OCI-LY3 (cell line): ENCODE data around the gene NRXN3.
"Not testable (repeated sequence)": the region's sequence is repeated elsewhere in the genome, so short reads cannot be mapped to it uniquely, and the experiment has no call there.

ENCODE experiments used
- H2AFZ ChIP-seq: fragments of 200-600, 300-600 bp; shearing (Covaris generic); 2 replicates; pipeline ENCODE4 v1.6.0; 2014; ENCODE audit warnings: antibody characterized with exemption, low read depth, low read length
- H3K27ac ChIP-seq: fragments of 200-600, 300-600 bp; sonication (generic); 2 replicates; pipeline ENCODE4 v1.5.1; 2014; ENCODE audit warnings: mild to moderate bottlenecking, low read length, moderate library complexity, mixed read lengths
- H3K27me3 ChIP-seq: fragments of 200-600, 300-600 bp; sonication (generic); 2 replicates; pipeline ENCODE4 v1.6.1; 2014; ENCODE audit warnings: low read depth, low read length, mixed read lengths
- H3K36me3 ChIP-seq: fragments of 200-600, 300-600 bp; sonication (generic); replicated peaks from 2 replicates; pipeline ENCODE3; 2014; ENCODE audit warnings: low read depth, low read length, mixed read lengths
- H3K4me1 ChIP-seq: fragments of 300-600, 200-600 bp; sonication (generic); 2 replicates; pipeline ENCODE4 v1.6.1; 2014; ENCODE audit warnings: low read length, mixed read lengths
- H3K4me2 ChIP-seq: fragments of 200-600, 300-600 bp; sonication (generic); 2 replicates; pipeline ENCODE4 v1.6.1; 2014; ENCODE audit warnings: low read length, mixed read lengths
- H3K4me3 ChIP-seq: fragments of 300-600, 200-600 bp; sonication (generic); 2 replicates; pipeline ENCODE4 v1.5.1; 2014; ENCODE audit warnings: antibody characterized with exemption, mild to moderate bottlenecking, low read length, moderate library complexity
- H3K79me2 ChIP-seq: fragments of 300-600, 200-600 bp; shearing (Covaris generic); 2 replicates; pipeline ENCODE4 v1.6.1; 2014; ENCODE audit warnings: mild to moderate bottlenecking, low read length, mixed read lengths
- H3K9ac ChIP-seq: fragments of 300-600, 200-600 bp; shearing (Covaris generic); 2 replicates; pipeline ENCODE4 v1.6.0; 2014; ENCODE audit warnings: mild to moderate bottlenecking, low read length, moderate library complexity
- H3K9me3 ChIP-seq: fragments of 200-600, 300-600 bp; shearing (Covaris generic); 2 replicates; pipeline ENCODE4 v1.6.1; 2014; ENCODE audit warnings: low read length, mixed read lengths; ENCODE audit not compliant: insufficient read depth
- H4K20me1 ChIP-seq: fragments of 200-600, 300-600 bp; sonication (generic); 2 replicates; pipeline ENCODE4 v1.6.1; 2016; ENCODE audit warnings: low read length, mixed read lengths; ENCODE audit not compliant: insufficient read depth
- CTCF ChIP-seq: fragments of 200-600, 300-600 bp; sonication (generic); IDR thresholded peaks from 2 replicates; pipeline ENCODE4 v1.5.1; 2014; ENCODE audit warnings: antibody characterized with exemption, low read length, low read depth
- EZH2phosphoT487 ChIP-seq: fragments of 200-600 bp; shearing (Covaris generic); IDR thresholded peaks from 2 replicates; pipeline ENCODE4 v1.6.1; 2018; ENCODE audit warnings: antibody characterized with exemption, mixed run types, low read depth

NRXN3 gene

GRCh38 chr14:79018836-79019235, 848.7 kb downstream of the NRXN3 start:
- Histone ChIP-seq H3K9ac (no peak overlapping the region), H3K9me3 (no peaks in the 10 kb centered on the region), H3K4me3 (no peak overlapping the region), H3K4me2 (no peak overlapping the region), H3K27ac (no peak overlapping the region), H3K27me3 (no peaks in the 10 kb centered on the region), H3K4me1 (no peaks in the 10 kb centered on the region), H3K36me3 (no peaks in the 10 kb centered on the region), H3K79me2 (no peaks in the 10 kb centered on the region), H4K20me1 (no peaks in the 10 kb centered on the region), H2AFZ (no peak overlapping the region)
- no peak for TF ChIP-seq EZH2phosphoT487

GRCh38 chr14:79019898-79020297, 849.7 kb downstream of the NRXN3 start:
- H3K4me1 ChIP-seq, H4K20me1 ChIP-seq, H3K9me3 ChIP-seq, H3K4me2 ChIP-seq, H3K79me2 ChIP-seq, H3K4me3 ChIP-seq, H3K27ac ChIP-seq, H3K9ac ChIP-seq, H3K36me3 ChIP-seq, H2AFZ ChIP-seq, H3K27me3 ChIP-seq: not testable (repeated sequence)

- TF ChIP-seq CTCF: no peak
- TF ChIP-seq EZH2phosphoT487: no peak
- no peaks in the 10 kb centered on the region for H3K79me2 ChIP-seq
Observed at GRCh38 chr14:79021766-79022165, 851.6 kb downstream of the NRXN3 start.

GRCh38 chr14:79027138-79027537, 857.0 kb downstream of the NRXN3 start:
- H3K27me3 ChIP-seq: no peaks in the 10 kb centered on the region
- H3K36me3 ChIP-seq: no peaks in the 10 kb centered on the region
- no peaks in the 10 kb centered on the region for H3K9me3 ChIP-seq
- no peak overlapping the region for H3K4me2 ChIP-seq
- no peak overlapping the region for H3K27ac ChIP-seq
- TF ChIP-seq EZH2phosphoT487: no peak
- no peak for TF ChIP-seq CTCF
- no peaks in the 10 kb centered on the region for H4K20me1 ChIP-seq
- no peaks in the 10 kb centered on the region for H3K4me1 ChIP-seq
- H2AFZ ChIP-seq: no peak overlapping the region
- no peak overlapping the region for H3K9ac ChIP-seq
- H3K4me3 ChIP-seq: no peak overlapping the region
- H3K79me2 ChIP-seq: no peaks in the 10 kb centered on the region

More at GRCh38 chr14:79021766-79022165, 851.6 kb downstream of the NRXN3 start:
- Histone ChIP-seq H3K9me3 (no peaks in the 10 kb centered on the region), H3K4me3 (no peak overlapping the region), H3K27ac (no peak overlapping the region), H2AFZ (no peak overlapping the region), H3K4me1 (no peaks in the 10 kb centered on the region), H4K20me1 (no peaks in the 10 kb centered on the region), H3K9ac (no peak overlapping the region), H3K36me3 (no peaks in the 10 kb centered on the region), H3K4me2 (no peak overlapping the region), H3K27me3 (no peaks in the 10 kb centered on the region)

GRCh38 chr14:79028281-79028680, 858.1 kb downstream of the NRXN3 start:
- no peaks in the 10 kb centered on the region for H3K36me3 ChIP-seq
- H3K4me2 ChIP-seq: no peak overlapping the region
- H4K20me1 ChIP-seq: no peaks in the 10 kb centered on the region
- H3K4me3 ChIP-seq: no peak overlapping the region
- H3K4me1 ChIP-seq: no peaks in the 10 kb centered on the region
- TF ChIP-seq EZH2phosphoT487 (no peak), CTCF (no peak)
- no peak overlapping the region for H3K9ac ChIP-seq
- H3K27me3 ChIP-seq: no peaks in the 10 kb centered on the region
- no peaks in the 10 kb centered on the region for H3K9me3 ChIP-seq
- H2AFZ ChIP-seq: no peak overlapping the region
- no peaks in the 10 kb centered on the region for H3K79me2 ChIP-seq
- H3K27ac ChIP-seq: no peak overlapping the region
